Activated T-cell treated with anti-CD3 and anti-CD28 coated beads, Interleukin-2, amount 50 U/mL, for 24 hours (primary cell): ENCODE results near the gene IFIT5.
"Not testable (repeated sequence)": the region's sequence is repeated elsewhere in the genome, so short reads cannot be mapped to it uniquely, and the experiment has no call there.

Source experiments
- DNase-seq: peaks from one replicate; pipeline ENCODE4 v3.0.0-alpha.2; 2020
- H3K27ac Mint-ChIP-seq: 2 replicates; pipeline ENCODE4 v1.8.0; 2020; ENCODE audit warnings: mild to moderate bottlenecking, mixed read lengths
- H3K27me3 Mint-ChIP-seq: 2 replicates; pipeline ENCODE4 v1.8.0; 2020; ENCODE audit warnings: mixed read lengths
- H3K36me3 Mint-ChIP-seq: 2 replicates; pipeline ENCODE4 v1.8.0; 2020; ENCODE audit warnings: low read depth, mixed read lengths
- H3K4me1 Mint-ChIP-seq: 2 replicates; pipeline ENCODE4 v1.8.0; 2020; ENCODE audit warnings: low read depth, mixed read lengths
- H3K4me3 Mint-ChIP-seq: 2 replicates; pipeline ENCODE4 v1.8.0; 2020; ENCODE audit warnings: mild to moderate bottlenecking, moderate library complexity, mixed read lengths
- H3K9me3 Mint-ChIP-seq: 2 replicates; pipeline ENCODE4 v1.8.0; 2020; ENCODE audit warnings: mixed read lengths

IFIT5 gene

GRCh38 chr10:89389254-89389653, 25.1 kb upstream of the IFIT5 start:
- H3K36me3 Mint-ChIP-seq = no peaks in the 10 kb centered on the region
- H3K4me3 Mint-ChIP-seq = no peak overlapping the region
- no peak for DNase-seq
- H3K9me3 Mint-ChIP-seq = no peaks in the 10 kb centered on the region
- H3K4me1 Mint-ChIP-seq = peaks cover 20% of the 10 kb centered on the region
- H3K27me3 Mint-ChIP-seq = no peaks in the 10 kb centered on the region
- no peak overlapping the region for H3K27ac Mint-ChIP-seq

- H3K36me3 Mint-ChIP-seq = no peaks in the 10 kb centered on the region
- H3K27ac Mint-ChIP-seq = no peak overlapping the region
- peaks cover 3% of the 10 kb centered on the region for H3K9me3 Mint-ChIP-seq
- no peak overlapping the region for H3K4me3 Mint-ChIP-seq
- peaks cover 29% of the 10 kb centered on the region for H3K4me1 Mint-ChIP-seq
- no peak for DNase-seq
- no peaks in the 10 kb centered on the region for H3K27me3 Mint-ChIP-seq
Measured at GRCh38 chr10:89390476-89391225, 23.7 kb upstream of the IFIT5 start.

- H3K9me3 Mint-ChIP-seq, DNase-seq, H3K27ac Mint-ChIP-seq, H3K4me3 Mint-ChIP-seq, H3K27me3 Mint-ChIP-seq, H3K36me3 Mint-ChIP-seq: not testable (repeated sequence)
- peaks cover 33% of the 10 kb centered on the region for H3K4me1 Mint-ChIP-seq
Measured at GRCh38 chr10:89391226-89391576, 23.2 kb upstream of the IFIT5 start.

- Mint-ChIP-seq H3K27me3 (no peaks in the 10 kb centered on the region), H3K4me3 (peak within 1 kb of the TSS; percentile 71), H3K4me1 (peaks cover 39% of the 10 kb centered on the region), H3K27ac (peak within 1 kb of the TSS; percentile 59), H3K9me3 (peaks cover 3% of the 10 kb centered on the region), H3K36me3 (peaks cover 2% of the 10 kb centered on the region)
- DNase-seq = no peak
Measured at GRCh38 chr10:89391907-89392756, 22.2 kb upstream of the IFIT5 start, which contains the start of gene IFIT1. IFIT1 (plus strand) TSS chr10:89392623; CDS start chr10:89392713, 90 bp downstream.

- H3K4me1 Mint-ChIP-seq = peaks cover 41% of the 10 kb centered on the region
- H3K27me3 Mint-ChIP-seq = no peaks in the 10 kb centered on the region
- H3K4me3 Mint-ChIP-seq = peak overlapping the region; percentile 71
- H3K36me3 Mint-ChIP-seq = peaks cover 3% of the 10 kb centered on the region
- H3K9me3 Mint-ChIP-seq = peaks cover 3% of the 10 kb centered on the region
- no peak overlapping the region for H3K27ac Mint-ChIP-seq
- DNase-seq = no peak
Measured at GRCh38 chr10:89392974-89393373, 21.4 kb upstream of the IFIT5 start.

- peaks cover 3% of the 10 kb centered on the region for H3K9me3 Mint-ChIP-seq
- peaks cover 47% of the 10 kb centered on the region for H3K4me1 Mint-ChIP-seq
- H3K27me3 Mint-ChIP-seq = no peaks in the 10 kb centered on the region
- no peak overlapping the region for H3K4me3 Mint-ChIP-seq
- peaks cover 6% of the 10 kb centered on the region for H3K36me3 Mint-ChIP-seq
- no peak for DNase-seq
- H3K27ac Mint-ChIP-seq = no peak overlapping the region
Measured at GRCh38 chr10:89393898-89394297, 20.5 kb upstream of the IFIT5 start.

- Mint-ChIP-seq H3K4me3 (no peak overlapping the region), H3K36me3 (peaks cover 9% of the 10 kb centered on the region)
Measured at GRCh38 chr10:89395141-89395540, 19.2 kb upstream of the IFIT5 start.

GRCh38 chr10:89398003-89398749, 16.2 kb upstream of the IFIT5 start:
- no peak for DNase-seq
- peaks cover 32% of the 10 kb centered on the region for H3K36me3 Mint-ChIP-seq
- no peak overlapping the region for H3K4me3 Mint-ChIP-seq
- no peak overlapping the region for H3K27ac Mint-ChIP-seq
- peaks cover 3% of the 10 kb centered on the region for H3K9me3 Mint-ChIP-seq
- no peaks in the 10 kb centered on the region for H3K27me3 Mint-ChIP-seq
- peaks cover 48% of the 10 kb centered on the region for H3K4me1 Mint-ChIP-seq

More at GRCh38 chr10:89395141-89395540, 19.2 kb upstream of the IFIT5 start:
- Mint-ChIP-seq H3K4me1 (peaks cover 53% of the 10 kb centered on the region), H3K27ac (no peak overlapping the region), H3K9me3 (peaks cover 3% of the 10 kb centered on the region), H3K27me3 (no peaks in the 10 kb centered on the region)
- no peak for DNase-seq

GRCh38 chr10:89399956-89400355, 14.4 kb upstream of the IFIT5 start:
- Mint-ChIP-seq H3K4me1 (peaks cover 37% of the 10 kb centered on the region), H3K4me3 (no peak overlapping the region)

GRCh38 chr10:89403043-89403442, 11.3 kb upstream of the IFIT5 start:
- no peak for DNase-seq
- H3K4me3 Mint-ChIP-seq = no peak overlapping the region
- H3K4me1 Mint-ChIP-seq = peaks cover 18% of the 10 kb centered on the region
- peaks cover 38% of the 10 kb centered on the region for H3K36me3 Mint-ChIP-seq
- H3K9me3 Mint-ChIP-seq = peaks cover 3% of the 10 kb centered on the region
- no peak overlapping the region for H3K27ac Mint-ChIP-seq
- no peaks in the 10 kb centered on the region for H3K27me3 Mint-ChIP-seq

More at GRCh38 chr10:89399956-89400355, 14.4 kb upstream of the IFIT5 start:
- no peak overlapping the region for H3K27ac Mint-ChIP-seq
- peaks cover 3% of the 10 kb centered on the region for H3K9me3 Mint-ChIP-seq
- H3K27me3 Mint-ChIP-seq = no peaks in the 10 kb centered on the region
- peaks cover 40% of the 10 kb centered on the region for H3K36me3 Mint-ChIP-seq
- DNase-seq = no peak

GRCh38 chr10:89404104-89405047, 10.0 kb upstream of the IFIT5 start:
- Mint-ChIP-seq H3K27ac (no peak overlapping the region), H3K36me3 (peaks cover 35% of the 10 kb centered on the region), H3K4me3 (no peak overlapping the region), H3K27me3 (no peaks in the 10 kb centered on the region), H3K9me3 (peaks cover 3% of the 10 kb centered on the region), H3K4me1 (peaks cover 10% of the 10 kb centered on the region)
- no peak for DNase-seq

GRCh38 chr10:89406178-89406577, 8.2 kb upstream of the IFIT5 start:
- peaks cover 27% of the 10 kb centered on the region for H3K36me3 Mint-ChIP-seq
- H3K4me3 Mint-ChIP-seq, H3K27me3 Mint-ChIP-seq, H3K9me3 Mint-ChIP-seq, DNase-seq, H3K4me1 Mint-ChIP-seq, H3K27ac Mint-ChIP-seq: not testable (repeated sequence)

GRCh38 chr10:89407792-89408191, 6.6 kb upstream of the IFIT5 start:
- not testable (repeated sequence) for H3K9me3 Mint-ChIP-seq, H3K4me3 Mint-ChIP-seq, H3K27me3 Mint-ChIP-seq, H3K27ac Mint-ChIP-seq, DNase-seq
- H3K4me1 Mint-ChIP-seq = peaks cover 17% of the 10 kb centered on the region
- H3K36me3 Mint-ChIP-seq = peaks cover 14% of the 10 kb centered on the region

- H3K27ac Mint-ChIP-seq, H3K9me3 Mint-ChIP-seq, H3K27me3 Mint-ChIP-seq, H3K36me3 Mint-ChIP-seq, DNase-seq, H3K4me3 Mint-ChIP-seq: not testable (repeated sequence)
- H3K4me1 Mint-ChIP-seq = peaks cover 23% of the 10 kb centered on the region
Measured at GRCh38 chr10:89409282-89409681, 5.1 kb upstream of the IFIT5 start.
